K562 (cell line): ENCODE measurements around the gene NEURL2. TPM values are rescaled to one million over a fixed set of nuclear protein-coding genes. Genes with fewer than 3 reads are reported as not detected.

Experiments used
- AFF4 ChIP-seq: sonication (generic); formaldehyde crosslinking; IDR thresholded peaks from 2 replicates; pipeline ENCODE4 v1.8.0; 2023; ENCODE audit warnings: mild to moderate bottlenecking, missing genetic modification reagents
- EWSR1 ChIP-seq: fragments of 450-650 bp; IDR thresholded peaks from 2 replicates; pipeline ENCODE4 v1.6.1; 2018; ENCODE audit warnings: borderline replicate concordance, mild to moderate bottlenecking, low read depth, moderate library complexity; ENCODE audit not compliant: partially characterized antibody
- KDM4B ChIP-seq, 2 experiments: fragments of 450-650 bp in 1 of 2; sonication (generic) in 1 of 2; IDR thresholded peaks; 2 replicates each; pipeline ENCODE4 v1.6.1; 2016 to 2017; ENCODE audit warnings: borderline replicate concordance in 2 of 2, antibody characterized with exemption in 1 of 2, low read depth in 1 of 2, mild to moderate bottlenecking in 1 of 2
- NFE2L1 ChIP-seq: fragments of 450-650 bp; IDR thresholded peaks from 2 replicates; pipeline ENCODE4 v1.6.1; 2016; ENCODE audit warnings: missing genetic modification characterization, low read depth, mild to moderate bottlenecking, missing compliant biosample characterization, moderate library complexity, borderline replicate concordance
- NKRF ChIP-seq: fragments of 450-650 bp; IDR thresholded peaks from 2 replicates; pipeline ENCODE4 v1.6.1; 2016; ENCODE audit warnings: borderline replicate concordance
- NR2F6 ChIP-seq: fragments of 450-650 bp; formaldehyde crosslinking; IDR thresholded peaks from 2 replicates; pipeline ENCODE4 v1.4.0; 2020; ENCODE audit warnings: mild to moderate bottlenecking
- PHF21A ChIP-seq: fragments of 450-650 bp; IDR thresholded peaks from 2 replicates; pipeline ENCODE4 v1.6.1; 2017; ENCODE audit warnings: low read depth, borderline replicate concordance
- POLR2B ChIP-seq: fragments of 450-650 bp; IDR thresholded peaks from 2 replicates; pipeline ENCODE4 v1.6.1; 2018; ENCODE audit warnings: low read depth; ENCODE audit not compliant: partially characterized antibody
- POLR3A ChIP-seq: IDR thresholded peaks from 2 replicates; pipeline ENCODE4 v1.6.1; 2011; ENCODE audit warnings: borderline replicate concordance, mild to moderate bottlenecking, moderate library complexity; ENCODE audit not compliant: insufficient read length, insufficient read depth; ENCODE audit errors: extremely low read depth
- ZBTB34 ChIP-seq: fragments of 250-450 bp; sonication (Bioruptor Pico); IDR thresholded peaks from 2 replicates; pipeline ENCODE4 v1.8.0; 2021; ENCODE audit warnings: mild to moderate bottlenecking, moderate library complexity
- ZC3H8 ChIP-seq: fragments of 450-650 bp; IDR thresholded peaks from 2 replicates; pipeline ENCODE4 v1.6.1; 2017
- ZNF76 ChIP-seq: fragments of 250-450 bp; sonication (Bioruptor Pico); IDR thresholded peaks from 2 replicates; pipeline ENCODE4 v1.4.0; 2020; ENCODE audit warnings: mild to moderate bottlenecking, moderate library complexity, borderline replicate concordance
- polyA plus RNA-seq, 8 experiments: library from polyadenylated mRNA; depleted of rRNA in 4 of 8; stranded (reverse) in 5 of 8; unstranded in 3 of 8; fragments of >200 nt; fragmentation: Nextera tagmentation in 2 of 8; fragmentation: Illumina TruSeq in 1 of 8; extraction: Ambion mirVana in 2 of 8; extraction: Trizol in 1 of 8; gene quantifications; 2 replicates each; pipeline versions ENCODE4 v1.2.1 to v1.2.3, GENCODE V29; 2011 to 2014; ENCODE audit warnings: inconsistent platforms in 1 of 8, missing spikeins in 1 of 8
- total RNA-seq, 7 experiments: library from RNA; depleted of rRNA in 6 of 7; stranded (reverse); fragments of >200 nt in 6 of 7; fragmentation: Illumina TruSeq in 2 of 7; extraction: Trizol in 2 of 7; gene quantifications; 2 replicates each; pipeline versions ENCODE4 v1.2.1 to v1.2.3, GENCODE V29; 2011 to 2021; ENCODE audit warnings: low replicate concordance in 1 of 7
- TF ChIP-seq, protein P1 (sequence below): fragments of 250-450 bp; sonication (Bioruptor Pico); IDR thresholded peaks from 2 replicates; pipeline ENCODE4 v1.8.0; 2021; ENCODE audit warnings: moderate library complexity, mild to moderate bottlenecking, inconsistent platforms
- TF ChIP-seq, protein P2 (sequence below): fragments of 450-650 bp; formaldehyde crosslinking; IDR thresholded peaks from 2 replicates; pipeline ENCODE4 v1.4.0; 2020; ENCODE audit warnings: mild to moderate bottlenecking, mixed read lengths

NEURL2 gene
- total and polyA plus RNA-seq, 9 of the 15 experiments (the other 6 are each of a cell fraction or from before 2014, with no cell fraction given), result 0.22 to 1.9 (median 0.50) TPM; not detected in 1

DNA sequence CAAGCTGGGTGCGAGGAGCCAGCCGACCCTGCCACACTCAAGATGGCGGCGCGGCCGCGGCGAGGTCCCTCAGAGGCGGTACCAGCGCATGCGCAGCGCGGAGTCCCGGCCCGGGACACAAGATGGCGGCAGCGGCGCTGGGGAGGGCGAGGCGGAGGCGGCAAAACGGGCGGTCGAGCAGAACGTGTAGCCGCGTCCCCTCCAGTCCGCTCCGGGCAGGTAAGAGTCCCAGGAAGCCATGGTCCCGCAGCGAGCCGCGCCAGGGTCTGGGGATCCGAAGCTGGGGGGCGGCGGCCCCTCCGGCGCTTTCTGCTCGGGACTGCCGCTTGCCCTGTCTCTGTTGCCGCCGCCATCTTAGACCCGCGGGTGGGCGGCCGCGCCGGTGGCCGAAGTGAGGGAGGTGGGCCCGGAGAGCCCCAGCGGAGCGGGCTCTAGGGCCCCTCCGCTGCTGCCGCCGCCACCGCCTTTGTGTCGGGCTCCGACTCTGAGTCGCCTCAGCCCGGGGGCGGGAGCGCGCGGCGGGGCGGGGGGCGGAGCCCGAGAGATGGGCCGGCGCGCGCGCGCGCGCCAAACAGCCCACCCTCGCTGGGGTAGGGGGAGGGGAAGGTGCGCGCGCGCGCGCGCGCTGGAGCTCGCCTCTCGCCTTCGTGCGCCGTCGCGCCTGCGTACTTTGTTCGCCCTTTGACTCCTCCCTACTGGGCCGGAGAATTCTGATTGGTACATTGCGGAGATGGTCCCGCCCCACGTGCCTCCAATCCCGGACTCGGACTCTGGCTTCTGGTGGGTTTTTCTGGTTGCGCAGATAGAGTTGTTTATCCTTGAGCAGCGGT lies 43.8 kb upstream of the NEURL2 start, which contains the start of gene PCIF1 (continued):
- TF ChIP-seq NKRF, result peak; percentile 69
- no peak for TF ChIP-seq EWSR1
- no peak; the same call in 1 of the 2 replicates for TF ChIP-seq PHF21A
- TF ChIP-seq, protein P1, sequence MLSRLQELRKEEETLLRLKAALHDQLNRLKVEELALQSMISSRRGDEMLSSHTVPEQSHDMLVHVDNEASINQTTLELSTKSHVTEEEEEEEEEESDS (CRISPR knock-in tag), result no peak
- TF ChIP-seq KDM4B (IDR thresholded peaks at IDR 0.05; ENCODE audit: borderline replicate concordance in 2 of 2, low read depth in 1 of 2), result peak in 1 of 2 experiments; percentile 71; a peak in 2 of 4 replicates
- TF ChIP-seq ZC3H8, result no peak
- TF ChIP-seq ZBTB34 (CRISPR knock-in tag), result no peak
- no peak for TF ChIP-seq NFE2L1 (tag)
- peak; percentile 95 for TF ChIP-seq POLR2B
- TF ChIP-seq AFF4 (CRISPR knock-in tag), result peak; percentile 95; the same call in 1 of the 2 replicates
- no peak for TF ChIP-seq NR2F6 (CRISPR knock-in tag)
- no peak for TF ChIP-seq POLR3A
- 0 out of 2 replicates have a peak, but pooled peaks have one; percentile 62 for TF ChIP-seq ZNF76 (CRISPR knock-in tag)
- TF ChIP-seq, protein P2, sequence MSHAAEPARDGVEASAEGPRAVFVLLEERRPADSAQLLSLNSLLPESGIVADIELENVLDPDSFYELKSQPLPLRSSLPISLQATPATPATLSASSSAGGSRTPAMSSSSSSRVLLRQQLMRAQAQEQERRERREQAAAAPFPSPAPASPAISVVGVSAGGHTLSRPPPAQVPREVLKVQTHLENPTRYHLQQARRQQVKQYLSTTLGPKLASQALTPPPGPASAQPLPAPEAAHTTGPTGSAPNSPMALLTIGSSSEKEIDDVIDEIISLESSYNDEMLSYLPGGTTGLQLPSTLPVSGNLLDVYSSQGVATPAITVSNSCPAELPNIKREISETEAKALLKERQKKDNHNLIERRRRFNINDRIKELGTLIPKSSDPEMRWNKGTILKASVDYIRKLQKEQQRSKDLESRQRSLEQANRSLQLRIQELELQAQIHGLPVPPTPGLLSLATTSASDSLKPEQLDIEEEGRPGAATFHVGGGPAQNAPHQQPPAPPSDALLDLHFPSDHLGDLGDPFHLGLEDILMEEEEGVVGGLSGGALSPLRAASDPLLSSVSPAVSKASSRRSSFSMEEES (CRISPR knock-in tag), result no peak
